ENCODE measurements around the gene RELN. TPM values are rescaled to one million over a fixed set of nuclear protein-coding genes. Genes with fewer than 3 reads are reported as not detected.
"Not testable (repeated sequence)": the region's sequence is repeated elsewhere in the genome, so short reads cannot be mapped to it uniquely, and the experiment has no call there.

The RELN gene
- total RNA-seq, 1 experiment from 2014 or later = 4.3 TPM

DNA sequence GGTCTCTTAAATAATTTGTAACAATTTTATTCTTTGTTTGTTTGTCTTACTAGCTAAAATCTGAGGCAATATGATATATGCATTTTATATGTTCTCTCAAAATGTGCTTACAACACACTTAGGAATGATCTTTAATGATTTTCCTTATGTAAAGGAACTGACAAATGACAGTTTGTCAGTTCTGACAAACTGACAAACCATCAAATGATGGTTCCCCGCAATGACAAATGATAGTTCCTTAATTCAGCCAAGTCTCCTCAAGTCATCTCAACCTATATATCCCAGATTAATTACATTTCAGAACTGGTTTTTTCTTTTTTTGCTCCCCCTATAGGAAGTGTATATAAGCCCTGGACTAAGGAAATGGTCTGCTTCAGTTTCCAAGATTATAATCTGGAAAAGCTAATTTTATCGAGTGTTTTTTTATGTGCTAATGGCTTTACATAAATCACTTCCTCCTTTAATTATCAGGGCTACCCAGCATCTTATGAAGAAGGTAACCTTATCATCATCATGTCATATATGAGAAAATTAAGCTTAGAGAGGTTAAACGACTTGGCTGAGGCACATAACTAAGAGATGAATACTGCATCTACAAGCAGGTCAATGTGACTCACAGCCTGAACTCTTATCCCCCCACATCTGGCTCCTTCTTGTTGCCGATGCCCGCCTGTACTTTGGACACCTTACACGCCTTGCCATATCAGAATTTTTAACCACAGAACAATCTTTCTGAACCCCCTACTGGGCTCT, 75.1 kb downstream of the RELN start:
- H3K4me1 Mint-ChIP-seq (ENCODE audit: low read depth, unreplicated experiment) = peaks cover 8% of the 10 kb centered on the region
- TF ChIP-seq, protein P1, sequence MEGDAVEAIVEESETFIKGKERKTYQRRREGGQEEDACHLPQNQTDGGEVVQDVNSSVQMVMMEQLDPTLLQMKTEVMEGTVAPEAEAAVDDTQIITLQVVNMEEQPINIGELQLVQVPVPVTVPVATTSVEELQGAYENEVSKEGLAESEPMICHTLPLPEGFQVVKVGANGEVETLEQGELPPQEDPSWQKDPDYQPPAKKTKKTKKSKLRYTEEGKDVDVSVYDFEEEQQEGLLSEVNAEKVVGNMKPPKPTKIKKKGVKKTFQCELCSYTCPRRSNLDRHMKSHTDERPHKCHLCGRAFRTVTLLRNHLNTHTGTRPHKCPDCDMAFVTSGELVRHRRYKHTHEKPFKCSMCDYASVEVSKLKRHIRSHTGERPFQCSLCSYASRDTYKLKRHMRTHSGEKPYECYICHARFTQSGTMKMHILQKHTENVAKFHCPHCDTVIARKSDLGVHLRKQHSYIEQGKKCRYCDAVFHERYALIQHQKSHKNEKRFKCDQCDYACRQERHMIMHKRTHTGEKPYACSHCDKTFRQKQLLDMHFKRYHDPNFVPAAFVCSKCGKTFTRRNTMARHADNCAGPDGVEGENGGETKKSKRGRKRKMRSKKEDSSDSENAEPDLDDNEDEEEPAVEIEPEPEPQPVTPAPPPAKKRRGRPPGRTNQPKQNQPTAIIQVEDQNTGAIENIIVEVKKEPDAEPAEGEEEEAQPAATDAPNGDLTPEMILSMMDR (IDR thresholded peaks at IDR 0.05; ENCODE audit: insufficient read depth in 1 of 2, low read depth in 1 of 2, low read length in 1 of 2, severe bottlenecking in 1 of 2, unreplicated experiment in 1 of 2) = no peak
- Histone ChIP-seq H3K9me3 (no peaks in the 10 kb centered on the region), H3K4me1 (no peaks in the 10 kb centered on the region), H3K4me3 (ENCODE audit: low read depth, low read length) (no peak overlapping the region), H3K27me3 (replicated peaks; ENCODE audit: control insufficient read depth, insufficient read depth, low read length) (no peaks in the 10 kb centered on the region), H3K36me3 (ENCODE audit: control insufficient read depth, insufficient read depth, low read length) (no peaks in the 10 kb centered on the region)
- DNase-seq = no peak
- no peaks in the 10 kb centered on the region for H3K36me3 Mint-ChIP-seq (ENCODE audit: insufficient read depth, unreplicated experiment)
- no peak overlapping the region for H3K4me3 Mint-ChIP-seq (ENCODE audit: unreplicated experiment)
- H3K9me3 Mint-ChIP-seq (ENCODE audit: unreplicated experiment) = no peaks in the 10 kb centered on the region
- no peak overlapping the region for H3K27ac Mint-ChIP-seq (ENCODE audit: unreplicated experiment)
- ChIA-PET CTCF (no interaction called here), POLR2A (no interaction called here)
- no TSS peak for BruUV-seq (replicated peaks)
- H3K27me3 Mint-ChIP-seq (ENCODE audit: insufficient read depth, unreplicated experiment) = no peaks in the 10 kb centered on the region
- intact Hi-C loops (cut with micrococcal nuclease; ENCODE audit: unreplicated experiment) = no loop called here

DNA sequence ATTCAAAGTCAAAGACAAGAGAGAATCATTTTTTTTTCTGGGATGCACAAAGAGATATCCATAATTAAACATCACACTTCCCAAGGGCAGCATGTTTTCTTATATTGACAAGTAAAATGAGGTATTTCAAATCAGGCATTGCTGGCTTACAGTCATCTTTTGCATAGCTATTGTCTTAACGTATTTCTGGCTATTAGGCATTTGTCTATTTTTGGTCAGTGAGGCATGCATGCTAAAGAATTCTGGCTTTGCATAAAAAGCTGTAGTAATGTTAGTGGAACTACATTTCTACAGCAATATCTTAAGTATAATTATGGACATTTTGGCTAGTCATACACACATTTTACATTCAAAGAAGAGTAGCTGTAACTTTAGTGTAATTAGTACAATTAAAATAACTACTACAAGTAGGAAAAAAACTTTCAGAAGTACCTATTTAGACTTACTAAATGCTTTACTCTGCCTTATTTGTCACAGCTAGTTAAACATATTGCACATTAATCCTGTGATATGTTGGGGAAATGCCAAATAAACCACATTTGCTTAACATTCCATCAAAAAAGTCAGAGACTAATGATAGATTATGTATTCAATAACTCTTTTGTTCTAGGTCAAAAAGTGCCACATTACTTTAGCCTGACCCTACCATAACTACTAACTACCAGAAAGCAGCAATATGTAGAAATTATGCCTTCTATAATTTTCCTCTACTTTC, 76.4 kb downstream of the RELN start:
- no TSS peak for BruUV-seq (replicated peaks)
- DNase-seq = no peak
- Mint-ChIP-seq H3K4me1 (ENCODE audit: low read depth, unreplicated experiment) (peaks cover 8% of the 10 kb centered on the region), H3K27ac (ENCODE audit: unreplicated experiment) (no peak overlapping the region), H3K4me3 (ENCODE audit: unreplicated experiment) (no peak overlapping the region), H3K36me3 (ENCODE audit: insufficient read depth, unreplicated experiment) (no peaks in the 10 kb centered on the region), H3K9me3 (ENCODE audit: unreplicated experiment) (no peaks in the 10 kb centered on the region), H3K27me3 (ENCODE audit: insufficient read depth, unreplicated experiment) (no peaks in the 10 kb centered on the region)
- no peaks in the 10 kb centered on the region; the same call in 1 of the 2 replicates for H3K9me3 ChIP-seq
- no peaks in the 10 kb centered on the region for H3K27me3 ChIP-seq (replicated peaks; ENCODE audit: control insufficient read depth, insufficient read depth, low read length)
- intact Hi-C loops (cut with micrococcal nuclease; ENCODE audit: unreplicated experiment) = no loop called here
- no peak overlapping the region for H3K4me3 ChIP-seq (ENCODE audit: low read depth, low read length)
- no peaks in the 10 kb centered on the region for H3K4me1 ChIP-seq
- no peaks in the 10 kb centered on the region for H3K36me3 ChIP-seq (ENCODE audit: control insufficient read depth, insufficient read depth, low read length)
- ChIA-PET CTCF (no interaction called here), POLR2A (no interaction called here)
- TF ChIP-seq, protein P1 (IDR thresholded peaks at IDR 0.05; ENCODE audit: insufficient read depth in 1 of 2, low read depth in 1 of 2, low read length in 1 of 2, severe bottlenecking in 1 of 2, unreplicated experiment in 1 of 2) = no peak

GRCh38 chr7:103911015-103911414, 78.4 kb downstream of the RELN start:
- H3K36me3 ChIP-seq (ENCODE audit: control insufficient read depth, insufficient read depth, low read length); H3K9me3 ChIP-seq; H3K36me3 Mint-ChIP-seq (ENCODE audit: insufficient read depth, unreplicated experiment); H3K4me3 ChIP-seq (ENCODE audit: low read depth, low read length); H3K4me3 Mint-ChIP-seq (ENCODE audit: unreplicated experiment); POLR2A ChIA-PET; BruUV-seq (replicated peaks); H3K27ac Mint-ChIP-seq (ENCODE audit: unreplicated experiment); intact Hi-C loops (cut with micrococcal nuclease; ENCODE audit: unreplicated experiment); H3K27me3 ChIP-seq (replicated peaks; ENCODE audit: control insufficient read depth, insufficient read depth, low read length); H3K4me1 ChIP-seq; H3K27me3 Mint-ChIP-seq (ENCODE audit: insufficient read depth, unreplicated experiment); DNase-seq; CTCF ChIA-PET; H3K4me1 Mint-ChIP-seq (ENCODE audit: low read depth, unreplicated experiment); H3K9me3 Mint-ChIP-seq (ENCODE audit: unreplicated experiment): not testable (repeated sequence)
